GM19438 (cell line): ENCODE results near the gene TULP1.

Experiments
- ATAC-seq: cut with Tn5 transposase; IDR thresholded peaks from one replicate; pipeline ENCODE4 v1.9.1; 2021; ENCODE audit warnings: low read depth; ENCODE audit not compliant: unreplicated experiment

The TULP1 gene

DNA sequence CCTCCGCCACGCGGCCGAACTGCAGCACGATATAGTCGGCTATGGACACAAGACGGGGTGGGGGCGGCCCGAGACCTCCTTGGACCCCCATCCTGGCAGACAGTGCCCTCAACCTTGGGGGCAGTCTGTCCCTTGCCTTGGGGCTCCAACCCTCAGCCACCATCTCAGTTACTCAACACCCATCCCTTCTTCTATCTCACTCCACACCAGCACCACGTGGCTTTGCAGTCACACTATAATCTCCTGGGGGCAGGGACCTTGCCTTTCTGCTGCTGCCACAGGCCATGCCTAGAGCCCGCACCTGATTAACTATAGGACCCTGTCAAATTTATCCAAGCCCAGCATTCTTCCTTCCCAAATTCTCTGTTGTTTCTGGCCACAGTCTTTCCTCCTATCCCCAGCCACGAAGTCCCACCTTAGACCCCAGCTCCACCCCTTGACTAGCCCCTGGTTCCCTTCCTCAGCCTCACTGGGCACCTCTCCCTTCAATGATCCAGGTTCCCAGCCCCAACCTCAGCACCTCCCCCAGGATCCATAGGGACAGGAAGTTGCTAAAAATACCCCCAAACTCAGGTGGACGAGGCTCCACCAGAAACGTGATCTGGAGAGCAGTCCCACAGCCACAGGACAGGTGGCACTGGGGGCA lies 14.2 kb downstream of the TULP1 start:
- no peak for ATAC-seq

GRCh38 chr6:35497571-35498421 lies 14.9 kb downstream of the TULP1 start:
- ATAC-seq, result no peak

- ATAC-seq, result no peak
Measured at GRCh38 chr6:35496841-35497570, 15.7 kb downstream of the TULP1 start, which contains the start of gene TEAD3. TSS of gene TEAD3 (minus strand) at chr6:35497079.

GRCh38 chr6:35496036-35496840 lies 16.5 kb downstream of the TULP1 start:
- ATAC-seq, result no peak

DNA sequence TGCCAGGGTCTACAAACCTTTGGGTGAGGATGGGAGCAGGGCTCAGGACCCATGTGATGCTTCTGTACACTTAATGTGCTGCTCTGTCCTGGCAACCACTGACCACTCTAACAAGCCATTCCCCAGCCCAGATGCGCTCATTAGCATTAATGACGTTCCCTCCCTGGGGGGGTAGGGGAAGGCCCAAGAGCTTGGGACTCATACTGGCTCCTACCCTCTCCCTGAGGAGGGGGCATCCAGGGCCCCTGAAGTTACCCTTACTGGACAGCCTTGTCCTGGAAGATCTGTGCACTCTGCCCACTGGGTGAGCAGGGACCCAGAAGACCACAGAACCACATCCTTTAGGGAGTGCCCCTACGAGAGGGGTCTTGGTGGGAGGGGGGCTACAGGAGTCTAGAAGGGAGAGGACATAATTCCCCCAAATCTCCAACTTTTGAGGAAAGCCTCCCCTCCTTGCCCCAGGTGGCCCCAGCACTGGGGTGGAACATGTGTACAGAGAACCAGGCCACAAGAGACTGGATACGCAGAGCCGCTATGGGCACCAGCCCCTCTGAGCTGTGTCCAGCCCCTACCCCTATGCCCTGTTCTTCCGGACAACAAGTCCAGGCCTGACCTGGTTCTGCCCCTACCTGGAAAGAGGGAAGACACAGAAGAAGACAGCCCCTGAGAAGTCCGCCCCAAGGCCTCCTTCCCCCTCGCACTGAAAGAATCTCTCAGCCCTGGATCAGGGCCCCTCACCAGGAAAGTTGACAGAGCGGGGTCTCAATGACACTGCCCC lies 17.2 kb downstream of the TULP1 start:
- no peak for ATAC-seq

GRCh38 chr6:35494161-35494563 lies 18.5 kb downstream of the TULP1 start:
- ATAC-seq, result no peak

GRCh38 chr6:35493307-35493983 lies 19.3 kb downstream of the TULP1 start:
- no peak for ATAC-seq

GRCh38 chr6:35492974-35493284 lies 19.8 kb downstream of the TULP1 start:
- ATAC-seq, result no peak

GRCh38 chr6:35492258-35492973 lies 20.3 kb downstream of the TULP1 start:
- ATAC-seq, result no peak

DNA sequence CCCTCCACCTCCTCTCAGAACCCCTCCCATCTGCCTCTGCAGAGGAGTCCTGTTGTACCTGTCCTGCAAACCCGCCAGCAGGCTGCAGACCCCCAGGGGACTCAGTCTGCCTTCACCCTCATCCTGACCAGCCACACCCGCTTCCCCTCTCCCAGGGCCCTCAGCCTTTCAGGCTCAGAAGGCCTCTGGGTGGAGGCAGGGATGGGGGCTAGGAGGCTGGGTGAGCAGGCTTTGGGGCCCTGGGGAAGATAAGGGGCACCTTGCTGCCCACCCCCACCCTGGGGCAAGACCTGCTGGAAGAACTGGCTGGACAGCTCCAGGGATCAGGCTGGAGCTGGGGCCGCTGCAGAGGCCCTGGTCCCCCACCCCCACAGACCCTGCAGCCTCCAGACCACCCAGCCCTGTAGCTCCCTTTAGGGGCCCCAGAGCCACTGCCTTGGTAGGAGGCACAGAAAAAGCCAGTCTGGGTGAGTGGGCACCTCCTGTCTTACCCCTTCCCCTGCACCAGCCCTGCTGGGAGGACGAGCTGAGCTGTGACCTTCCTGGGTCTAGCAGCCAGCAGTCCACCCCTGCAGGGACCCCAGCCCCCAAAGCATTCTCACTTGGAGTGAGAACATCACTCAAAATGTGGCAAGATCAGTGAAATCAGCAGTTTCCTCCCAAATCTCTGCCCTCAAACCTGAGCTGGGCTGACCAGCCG lies 21.0 kb downstream of the TULP1 start:
- no peak for ATAC-seq

- ATAC-seq, result no peak
Measured at GRCh38 chr6:35490821-35491557, 21.7 kb downstream of the TULP1 start.

DNA sequence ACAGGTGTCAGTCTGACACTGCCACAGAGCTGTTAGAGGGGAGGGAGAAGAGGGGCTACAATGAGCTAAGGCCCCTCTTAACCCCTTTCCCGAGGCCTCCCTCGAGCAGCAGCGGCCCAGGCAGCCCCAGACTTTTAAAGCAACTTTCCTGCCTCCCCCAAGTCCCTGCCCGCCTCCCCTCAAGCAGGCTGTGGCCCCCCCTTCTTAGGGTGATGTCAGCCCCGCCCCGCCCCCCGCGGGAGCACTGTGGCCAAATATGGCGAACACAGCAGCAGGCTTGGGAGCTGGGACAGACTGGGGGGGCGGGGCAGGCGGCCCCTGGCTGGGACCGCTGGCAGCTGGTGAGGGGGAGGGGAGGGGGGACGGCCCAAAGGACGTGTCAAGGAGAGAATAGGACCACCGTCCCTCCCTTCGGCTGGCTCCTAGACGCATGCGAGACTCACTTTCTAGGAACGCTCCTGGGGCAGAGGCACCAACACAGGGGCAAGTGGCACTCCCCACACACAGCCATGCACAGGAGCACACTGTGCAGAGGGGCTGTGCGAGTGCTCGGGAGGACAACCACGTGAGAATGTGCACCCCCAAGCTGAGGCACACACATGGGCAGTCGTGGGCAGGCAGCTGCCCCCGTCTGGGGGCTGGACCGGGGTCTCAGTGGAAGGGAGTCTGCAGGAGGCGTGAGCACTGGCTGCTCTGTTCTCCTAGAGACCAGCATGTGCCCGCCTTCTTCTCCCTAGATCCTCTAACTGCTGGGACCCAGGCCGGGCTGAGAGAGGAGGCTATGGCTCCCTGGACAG lies 22.5 kb downstream of the TULP1 start:
- ATAC-seq, result no peak

DNA sequence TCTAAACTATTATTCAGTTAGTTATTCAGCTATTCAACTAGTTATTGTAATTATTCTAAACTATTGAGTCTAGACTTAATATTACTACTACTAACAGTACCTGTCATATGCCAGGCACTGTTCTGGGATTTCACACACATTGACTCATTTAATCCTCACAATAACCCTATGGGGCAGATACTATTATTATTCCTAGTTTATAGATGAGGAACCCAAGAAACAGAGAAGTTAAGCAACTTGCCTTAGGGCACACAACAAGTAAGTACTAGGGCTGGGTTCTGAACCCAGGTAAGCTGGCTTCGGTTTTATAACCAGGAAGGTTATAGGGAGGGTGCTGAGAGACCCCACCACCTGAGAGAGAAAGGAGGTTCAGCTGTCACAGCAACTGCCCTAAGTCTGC lies 23.6 kb downstream of the TULP1 start:
- no peak for ATAC-seq

DNA sequence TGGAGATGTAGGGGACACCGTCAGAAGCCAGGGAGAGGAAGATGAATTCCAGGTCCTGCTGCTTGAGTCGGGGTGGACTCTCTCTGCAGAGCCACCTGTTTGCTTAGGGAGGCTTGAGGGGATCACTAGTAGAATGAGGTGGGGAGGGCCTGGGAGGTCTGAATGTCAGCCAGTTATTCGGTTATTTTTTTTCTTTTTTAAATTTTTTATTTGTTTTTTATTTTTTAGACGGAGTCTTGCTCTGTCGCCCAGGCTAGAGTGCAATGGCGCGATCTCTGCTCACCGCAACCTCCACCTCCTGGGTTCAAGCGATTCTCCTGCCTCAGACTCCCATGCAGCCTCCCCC lies 24.2 kb downstream of the TULP1 start:
- ATAC-seq, result no peak

GRCh38 chr6:35487658-35488516 lies 24.8 kb downstream of the TULP1 start:
- ATAC-seq, result no peak
